Measurements from ENCODE around the gene COL25A1.

DNA sequence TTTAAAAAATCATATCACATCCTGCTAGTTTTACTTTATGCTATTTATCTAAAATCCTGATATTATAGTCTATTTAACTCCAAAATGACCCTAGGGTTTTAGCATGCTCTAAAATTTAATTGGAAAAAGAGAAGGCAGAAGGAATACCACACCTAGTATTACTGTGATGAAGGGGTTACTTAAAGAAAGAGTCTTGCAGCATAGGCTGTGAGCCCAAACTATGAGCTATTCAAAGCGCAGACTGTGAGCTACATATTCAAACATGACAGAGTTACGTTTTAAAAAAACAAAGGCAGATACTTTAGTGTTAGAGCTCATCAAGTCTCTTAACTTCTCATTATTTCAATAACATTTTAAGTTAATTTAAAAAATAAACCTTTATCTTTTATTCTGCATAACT lies 291.9 kb downstream of the COL25A1 start:
- TF ChIP-seq POLR2AphosphoS5 (IDR thresholded peaks at IDR 0.05; ENCODE audit: insufficient read depth, low read depth, low read length) (no peak), POLR2A (IDR thresholded peaks at IDR 0.05; ENCODE audit: low read depth, low read length) (no peak), JUN (IDR thresholded peaks at IDR 0.05; ENCODE audit: borderline replicate concordance, insufficient read depth, insufficient read length, low read depth) (no peak), MYC (IDR thresholded peaks at IDR 0.05; ENCODE audit: low read depth, low read length) (no peak), EZH2 (IDR thresholded peaks at IDR 0.05; ENCODE audit: borderline replicate concordance, low read depth, low read length, severe bottlenecking) (no peak), MAX (IDR thresholded peaks at IDR 0.05; ENCODE audit: insufficient read depth, insufficient read length) (no peak)
- TF ChIP-seq, protein P1, sequence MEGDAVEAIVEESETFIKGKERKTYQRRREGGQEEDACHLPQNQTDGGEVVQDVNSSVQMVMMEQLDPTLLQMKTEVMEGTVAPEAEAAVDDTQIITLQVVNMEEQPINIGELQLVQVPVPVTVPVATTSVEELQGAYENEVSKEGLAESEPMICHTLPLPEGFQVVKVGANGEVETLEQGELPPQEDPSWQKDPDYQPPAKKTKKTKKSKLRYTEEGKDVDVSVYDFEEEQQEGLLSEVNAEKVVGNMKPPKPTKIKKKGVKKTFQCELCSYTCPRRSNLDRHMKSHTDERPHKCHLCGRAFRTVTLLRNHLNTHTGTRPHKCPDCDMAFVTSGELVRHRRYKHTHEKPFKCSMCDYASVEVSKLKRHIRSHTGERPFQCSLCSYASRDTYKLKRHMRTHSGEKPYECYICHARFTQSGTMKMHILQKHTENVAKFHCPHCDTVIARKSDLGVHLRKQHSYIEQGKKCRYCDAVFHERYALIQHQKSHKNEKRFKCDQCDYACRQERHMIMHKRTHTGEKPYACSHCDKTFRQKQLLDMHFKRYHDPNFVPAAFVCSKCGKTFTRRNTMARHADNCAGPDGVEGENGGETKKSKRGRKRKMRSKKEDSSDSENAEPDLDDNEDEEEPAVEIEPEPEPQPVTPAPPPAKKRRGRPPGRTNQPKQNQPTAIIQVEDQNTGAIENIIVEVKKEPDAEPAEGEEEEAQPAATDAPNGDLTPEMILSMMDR (IDR thresholded peaks at IDR 0.05; ENCODE audit: extremely low read depth in 1 of 2, insufficient read depth in 1 of 2, low read depth in 1 of 2, low read length in 2 of 2) = no peak
